ENCODE results near the gene PDK4. TPM values are rescaled to one million over a fixed set of nuclear protein-coding genes. Genes with fewer than 3 reads are reported as not detected.

Gene PDK4
- total and polyA plus RNA-seq, 2 of the 13 experiments (the other 11 are each of a cell fraction or from before 2014, with no cell fraction given): 0.04 TPM; not detected in 1

GRCh38 chr7:95622859-95623258, 26.5 kb upstream of the PDK4 start:
- in situ Hi-C loops (cut with HindIII; ENCODE audit: extremely low pct_ligation_motif_present, low pct_unique_long_range_greater_than_20kb) (no loop called here), intact Hi-C loops (cut with micrococcal nuclease; ENCODE audit: unreplicated experiment) (no loop called here)
- Histone ChIP-seq H3K9ac (ENCODE audit: insufficient read depth, low read depth, low read length) (no peak overlapping the region), H3K27me3 (ENCODE audit: control insufficient read depth in 1 of 2, insufficient read depth in 2 of 2, low read length in 2 of 2) (no peaks in the 10 kb centered on the region), H2AFZ (ENCODE audit: low read length) (no peak overlapping the region), H4K20me1 (ENCODE audit: insufficient read depth, low read length) (no peaks in the 10 kb centered on the region), H3K27ac (ENCODE audit: extremely low read length, insufficient read depth, low read length) (no peak overlapping the region), H3K4me2 (ENCODE audit: low read depth, low read length) (no peak overlapping the region), H3K4me1 (ENCODE audit: insufficient read depth, low read length) (no peaks in the 10 kb centered on the region), H3K9me3 (ENCODE audit: low read length) (no peaks in the 10 kb centered on the region), H3K36me3 (replicated peaks in 1 of 2; ENCODE audit: control insufficient read depth in 1 of 2, insufficient read depth in 2 of 2, low read length in 2 of 2) (no peaks in the 10 kb centered on the region), H3K4me3 (replicated peaks in 1 of 3; ENCODE audit: insufficient read depth in 1 of 3, low read depth in 2 of 3, low read length in 3 of 3) (no peak overlapping the region), H3K79me2 (ENCODE audit: insufficient read depth, low read length) (no peaks in the 10 kb centered on the region)
- no TSS peak for BruUV-seq (replicated peaks)
- ChIA-PET CTCF (ENCODE audit: low intra/inter-chr PET ratio, low total read pairs) (no interaction called here), POLR2A (no interaction called here)
- DNase-seq (ENCODE audit: low spot score): no peak
- WGBS (ENCODE audit: low lambda C conversion rate): 23% methylated on average over 3 of the region's 3 CpGs
- ATAC-seq: no peak
- FAIRE-seq: no peak
- TF ChIP-seq IRF2 (CRISPR knock-in tag; IDR thresholded peaks at IDR 0.05) (no peak), ZFAT (CRISPR knock-in tag; conservative IDR thresholded peaks at IDR 0.05) (no peak), ZNF891 (CRISPR knock-in tag; IDR thresholded peaks at IDR 0.05) (no peak), ATF7 (IDR thresholded peaks at IDR 0.05) (no peak), ATF7 (CRISPR knock-in tag; IDR thresholded peaks at IDR 0.05) (no peak), ZNF629 (CRISPR knock-in tag; conservative IDR thresholded peaks at IDR 0.05) (no peak), ZFP37 (CRISPR knock-in tag; IDR thresholded peaks at IDR 0.05; ENCODE audit: borderline replicate concordance) (no peak), MXD4 (CRISPR knock-in tag; IDR thresholded peaks at IDR 0.05) (no peak), RXRA (CRISPR knock-in tag; IDR thresholded peaks at IDR 0.05) (no peak), CEBPG (CRISPR knock-in tag; IDR thresholded peaks at IDR 0.05) (no peak), NFE2L2 (IDR thresholded peaks at IDR 0.05; ENCODE audit: low read length) (no peak), ZNF570 (CRISPR knock-in tag; IDR thresholded peaks at IDR 0.05; ENCODE audit: borderline replicate concordance) (no peak), SNAPC2 (CRISPR knock-in tag; IDR thresholded peaks at IDR 0.05) (no peak)
- TF ChIP-seq, protein P1, sequence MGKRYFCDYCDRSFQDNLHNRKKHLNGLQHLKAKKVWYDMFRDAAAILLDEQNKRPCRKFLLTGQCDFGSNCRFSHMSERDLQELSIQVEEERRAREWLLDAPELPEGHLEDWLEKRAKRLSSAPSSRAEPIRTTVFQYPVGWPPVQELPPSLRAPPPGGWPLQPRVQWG (CRISPR knock-in tag; IDR thresholded peaks at IDR 0.05; ENCODE audit: borderline replicate concordance, low read depth): no peak
